Mesendoderm (in vitro differentiated cells): ENCODE results near the gene CALU.

ENCODE experiments used
- DNase-seq: peaks from one replicate; pipeline ENCODE4 v3.0.0; 2013
- H2AK5ac ChIP-seq: 2 replicates; pipeline ENCODE4 v1.6.1; 2013; ENCODE audit warnings: low read length, inconsistent platforms
- H2BK120ac ChIP-seq: 2 replicates; pipeline ENCODE4 v1.6.1; 2013; ENCODE audit warnings: low read depth, mild to moderate bottlenecking, low read length, moderate library complexity, mixed read lengths
- H2BK15ac ChIP-seq: replicated peaks from 2 replicates; pipeline ENCODE4 v1.6.1; 2013; ENCODE audit warnings: low read depth, mild to moderate bottlenecking, moderate library complexity
- H2BK5ac ChIP-seq: 2 replicates; pipeline ENCODE4 v1.6.1; 2013; ENCODE audit warnings: low read length, inconsistent platforms
- H3K18ac ChIP-seq: 2 replicates; pipeline ENCODE4 v1.6.1; 2013; ENCODE audit warnings: mild to moderate bottlenecking, low read length, mixed read lengths
- H3K23ac ChIP-seq: one replicate; pipeline ENCODE4 v1.6.1; 2013; ENCODE audit warnings: low read length
- H3K27ac ChIP-seq: 2 replicates; pipeline ENCODE4 v1.5.1; 2013; ENCODE audit warnings: low read depth, mild to moderate bottlenecking, inconsistent platforms, low read length, moderate library complexity
- H3K27me3 ChIP-seq: 2 replicates; pipeline ENCODE4 v1.6.1; 2013; ENCODE audit warnings: low read length, control low read depth, mild to moderate bottlenecking, inconsistent platforms; ENCODE audit not compliant: insufficient read depth, poor library complexity
- H3K36me3 ChIP-seq: 2 replicates; pipeline ENCODE4 v1.6.1; 2013; ENCODE audit warnings: low read length, inconsistent platforms; ENCODE audit not compliant: control insufficient read depth, insufficient read depth
- H3K4ac ChIP-seq: one replicate; pipeline ENCODE4 v1.6.1; 2013; ENCODE audit warnings: low read depth, mild to moderate bottlenecking, low read length, moderate library complexity
- H3K4me1 ChIP-seq: 2 replicates; pipeline ENCODE4 v1.6.1; 2013; ENCODE audit warnings: low read depth, low read length, inconsistent platforms; ENCODE audit not compliant: control insufficient read depth
- H3K4me2 ChIP-seq: 2 replicates; pipeline ENCODE4 v1.6.1; 2013; ENCODE audit warnings: low read length
- H3K4me3 ChIP-seq: 2 replicates; pipeline ENCODE4 v1.5.1; 2013; ENCODE audit warnings: mild to moderate bottlenecking, low read length
- H3K56ac ChIP-seq: one replicate; pipeline ENCODE4 v1.6.1; 2013; ENCODE audit warnings: low read length
- H3K79me1 ChIP-seq: 2 replicates; pipeline ENCODE4 v1.6.1; 2013; ENCODE audit warnings: low read length, inconsistent platforms
- H3K79me2 ChIP-seq: 2 replicates; pipeline ENCODE4 v1.6.1; 2013; ENCODE audit warnings: mild to moderate bottlenecking, low read length; ENCODE audit not compliant: control insufficient read depth, insufficient read depth
- H3K9ac ChIP-seq: 2 replicates; pipeline ENCODE4 v1.6.1; 2013; ENCODE audit warnings: low read length, inconsistent platforms
- H4K5ac ChIP-seq: one replicate; pipeline ENCODE4 v1.6.1; 2013; ENCODE audit warnings: low read length
- H4K8ac ChIP-seq: one replicate; pipeline ENCODE4 v1.6.1; 2013; ENCODE audit warnings: low read depth, mild to moderate bottlenecking, control low read depth, low read length, moderate library complexity
- WGBS: extraction: QIAGEN DNeasy Blood & Tissue Kit; methylation state at CpG from one replicate; pipeline ENCODE4 v1.1.7; 2013; ENCODE audit warnings: low lambda C conversion rate, missing lambda C conversion rate; ENCODE audit not compliant: insufficient coverage; ENCODE audit errors: extremely low coverage; 5-methylcytosine and 5-hydroxymethylcytosine counted together

The CALU gene

GRCh38 chr7:128738570-128739047, 550 bp upstream of the CALU start:
- H3K27me3 ChIP-seq, result no peaks in the 10 kb centered on the region
- H3K36me3 ChIP-seq, result no peaks in the 10 kb centered on the region
- no peak overlapping the region for H3K27ac ChIP-seq
- peak overlapping the region; percentile 35 for H3K18ac ChIP-seq
- H2BK15ac ChIP-seq, result no peak overlapping the region
- no peak for DNase-seq
- peak overlapping the region; percentile 31 for H2BK5ac ChIP-seq
- H3K4me1 ChIP-seq, result peaks cover 2% of the 10 kb centered on the region
- no peak overlapping the region for H2BK120ac ChIP-seq
- peak overlapping the region; percentile 71 for H3K4me2 ChIP-seq
- H3K4ac ChIP-seq, result peak overlapping the region; percentile 75
- peaks cover 40% of the 10 kb centered on the region for H3K79me2 ChIP-seq
- H3K9ac ChIP-seq, result peak overlapping the region; percentile 84
- H4K5ac ChIP-seq, result no peak overlapping the region
- peaks cover 7% of the 10 kb centered on the region for H3K79me1 ChIP-seq
- no peak overlapping the region for H2AK5ac ChIP-seq
- peak overlapping the region; percentile 53 for H3K4me3 ChIP-seq
- no peak overlapping the region for H4K8ac ChIP-seq
- no CpG with 5 or more reads among the region's 8 CpGs for WGBS
- peak overlapping the region; percentile 91 for H3K56ac ChIP-seq
- H3K23ac ChIP-seq, result no peak overlapping the region

- Histone ChIP-seq H3K9ac (peak overlapping the region; percentile 88), H4K5ac (no peak overlapping the region), H2AK5ac (no peak overlapping the region), H3K4ac (no peak overlapping the region), H2BK120ac (no peak overlapping the region), H3K56ac (peak overlapping the region; percentile 91), H3K27ac (no peak overlapping the region), H3K79me1 (peaks cover 9% of the 10 kb centered on the region), H2BK5ac (no peak overlapping the region), H3K36me3 (no peaks in the 10 kb centered on the region), H3K79me2 (peaks cover 52% of the 10 kb centered on the region), H3K18ac (no peak overlapping the region), H3K4me1 (peaks cover 2% of the 10 kb centered on the region), H3K4me3 (peak overlapping the region; percentile 93), H4K8ac (no peak overlapping the region), H3K27me3 (no peaks in the 10 kb centered on the region), H3K4me2 (peak overlapping the region; percentile 47), H3K23ac (no peak overlapping the region), H2BK15ac (no peak overlapping the region)
- no peak for DNase-seq
- WGBS, result no CpG with 5 or more reads among the region's 13 CpGs
Measured at GRCh38 chr7:128739990-128740682, 977 bp downstream of the CALU start.

GRCh38 chr7:128740996-128741395, 1.8 kb downstream of the CALU start:
- H3K23ac ChIP-seq, result no peak overlapping the region
- no peak overlapping the region for H2BK120ac ChIP-seq
- no peak overlapping the region for H3K4me3 ChIP-seq
- H3K79me2 ChIP-seq, result peaks cover 60% of the 10 kb centered on the region
- WGBS, result no CpG with 5 or more reads among the region's 3 CpGs
- peaks cover 12% of the 10 kb centered on the region for H3K79me1 ChIP-seq
- no peak overlapping the region for H3K4ac ChIP-seq
- H2BK15ac ChIP-seq, result no peak overlapping the region
- DNase-seq, result no peak
- H3K36me3 ChIP-seq, result no peaks in the 10 kb centered on the region
- H3K4me1 ChIP-seq, result peaks cover 2% of the 10 kb centered on the region
- no peak overlapping the region for H4K8ac ChIP-seq
- H3K4me2 ChIP-seq, result peak overlapping the region; percentile 35
- H2AK5ac ChIP-seq, result no peak overlapping the region
- no peak overlapping the region for H3K18ac ChIP-seq
- H4K5ac ChIP-seq, result no peak overlapping the region
- H2BK5ac ChIP-seq, result no peak overlapping the region
- no peaks in the 10 kb centered on the region for H3K27me3 ChIP-seq
- H3K9ac ChIP-seq, result peak overlapping the region; percentile 44
- H3K27ac ChIP-seq, result no peak overlapping the region
- peak overlapping the region; percentile 29 for H3K56ac ChIP-seq

GRCh38 chr7:128741491-128741890, 2.3 kb downstream of the CALU start:
- peaks cover 2% of the 10 kb centered on the region for H3K4me1 ChIP-seq
- no peak overlapping the region for H4K8ac ChIP-seq
- no peak overlapping the region for H3K4ac ChIP-seq
- H3K56ac ChIP-seq, result no peak overlapping the region
- no peaks in the 10 kb centered on the region for H3K27me3 ChIP-seq
- no peak overlapping the region for H3K4me2 ChIP-seq
- H3K79me1 ChIP-seq, result peaks cover 12% of the 10 kb centered on the region
- no peak overlapping the region for H3K27ac ChIP-seq
- DNase-seq, result no peak
- no CpG with 5 or more reads among the region's 3 CpGs for WGBS
- no peak overlapping the region for H2BK15ac ChIP-seq
- no peaks in the 10 kb centered on the region for H3K36me3 ChIP-seq
- H4K5ac ChIP-seq, result no peak overlapping the region
- H3K23ac ChIP-seq, result no peak overlapping the region
- no peak overlapping the region for H3K18ac ChIP-seq
- H2BK120ac ChIP-seq, result no peak overlapping the region
- no peak overlapping the region for H3K4me3 ChIP-seq
- H2BK5ac ChIP-seq, result no peak overlapping the region
- no peak overlapping the region for H2AK5ac ChIP-seq
- H3K9ac ChIP-seq, result peak overlapping the region; percentile 1
- peaks cover 65% of the 10 kb centered on the region for H3K79me2 ChIP-seq

- no peak overlapping the region for H3K56ac ChIP-seq
- no peak overlapping the region for H3K27ac ChIP-seq
- no peak overlapping the region for H4K5ac ChIP-seq
- no peak for DNase-seq
- no peak overlapping the region for H2BK120ac ChIP-seq
- H2BK15ac ChIP-seq, result no peak overlapping the region
- H3K79me1 ChIP-seq, result peaks cover 12% of the 10 kb centered on the region
- H3K4me1 ChIP-seq, result peaks cover 2% of the 10 kb centered on the region
- no peak overlapping the region for H3K4me2 ChIP-seq
- no peak overlapping the region for H3K23ac ChIP-seq
- no peak overlapping the region for H2AK5ac ChIP-seq
- H3K9ac ChIP-seq, result no peak overlapping the region
- WGBS, result no CpG with 5 or more reads among the region's 4 CpGs
- H3K4ac ChIP-seq, result no peak overlapping the region
- H4K8ac ChIP-seq, result no peak overlapping the region
- H2BK5ac ChIP-seq, result no peak overlapping the region
- H3K36me3 ChIP-seq, result no peaks in the 10 kb centered on the region
- no peaks in the 10 kb centered on the region for H3K27me3 ChIP-seq
- peaks cover 68% of the 10 kb centered on the region for H3K79me2 ChIP-seq
- H3K4me3 ChIP-seq, result no peak overlapping the region
- H3K18ac ChIP-seq, result no peak overlapping the region
Measured at GRCh38 chr7:128742206-128742605, 3.0 kb downstream of the CALU start.
